ENCODE results near the gene ORC4.

Gene ORC4

GRCh38 chr2:147933931-147934330, 86.6 kb downstream of the ORC4 start:
- no peaks in the 10 kb centered on the region for H3K79me1 ChIP-seq (ENCODE audit: low read length)
- H3K4me2 ChIP-seq (ENCODE audit: low read length) = no peak overlapping the region
- no peaks in the 10 kb centered on the region for H3K27me3 ChIP-seq (ENCODE audit: insufficient read depth, low read length)
- no peak overlapping the region for H4K91ac ChIP-seq (ENCODE audit: low read depth, low read length)
- no peak overlapping the region for H3K9ac ChIP-seq (ENCODE audit: low read length)
- no peak for DNase-seq
- no peak overlapping the region for H3K18ac ChIP-seq (ENCODE audit: low read length)
- no peak overlapping the region for H2BK5ac ChIP-seq (ENCODE audit: low read depth, low read length, poor library complexity)
- H4K12ac ChIP-seq (ENCODE audit: low read depth, low read length) = no peak overlapping the region
- H3K14ac ChIP-seq (ENCODE audit: low read length) = no peak overlapping the region
- no peak overlapping the region for H2BK12ac ChIP-seq (ENCODE audit: low read length)
- no peak overlapping the region for H2AFZ ChIP-seq (ENCODE audit: insufficient read depth, low read length, poor library complexity)
- no peak overlapping the region for H2BK120ac ChIP-seq (ENCODE audit: insufficient read depth, low read length, poor library complexity)
- no peak overlapping the region for H3K23ac ChIP-seq (ENCODE audit: low read length)
- no peak overlapping the region for H3K4ac ChIP-seq (ENCODE audit: low read depth, low read length)
- H3K36me3 ChIP-seq (ENCODE audit: control insufficient read depth in 1 of 2, insufficient read depth in 2 of 2, low read length in 2 of 2) = peaks cover 1 to 3% of the 10 kb centered on the region in 2 experiments
- no peak overlapping the region for H2AK5ac ChIP-seq (ENCODE audit: low read length)
- H3K4me3 ChIP-seq (ENCODE audit: low read depth, low read length) = no peak overlapping the region
- H3K4me1 ChIP-seq (ENCODE audit: control insufficient read depth in 1 of 2, insufficient read depth in 2 of 2, low read length in 2 of 2) = no peaks in the 10 kb centered on the region
- no peak overlapping the region for H3K27ac ChIP-seq (ENCODE audit: low read depth, low read length)
- no peak overlapping the region for H4K8ac ChIP-seq (ENCODE audit: low read depth, low read length)
- no peaks in the 10 kb centered on the region for H3K79me2 ChIP-seq (ENCODE audit: control insufficient read depth, insufficient read depth, low read length, poor library complexity)
- H3K9me3 ChIP-seq (ENCODE audit: insufficient read depth, low read depth, low read length) = no peaks in the 10 kb centered on the region

GRCh38 chr2:147927053-147927588, 93.4 kb downstream of the ORC4 start:
- H3K79me1 ChIP-seq (ENCODE audit: low read length) = no peaks in the 10 kb centered on the region
- H3K9me3 ChIP-seq (ENCODE audit: insufficient read depth, low read depth, low read length) = no peaks in the 10 kb centered on the region
- no peak overlapping the region for H2BK5ac ChIP-seq (ENCODE audit: low read depth, low read length, poor library complexity)
- DNase-seq = peak; percentile 8 to 47
- no peak overlapping the region for H2AK5ac ChIP-seq (ENCODE audit: low read length)
- H3K27me3 ChIP-seq (ENCODE audit: insufficient read depth, low read length) = no peaks in the 10 kb centered on the region
- H2BK12ac ChIP-seq (ENCODE audit: low read length) = no peak overlapping the region
- no peaks in the 10 kb centered on the region for H3K79me2 ChIP-seq (ENCODE audit: control insufficient read depth, insufficient read depth, low read length, poor library complexity)
- H2AFZ ChIP-seq (ENCODE audit: insufficient read depth, low read length, poor library complexity) = no peak overlapping the region
- no peak overlapping the region for H3K4me3 ChIP-seq (ENCODE audit: low read depth, low read length)
- peaks cover 0 to 2% of the 10 kb centered on the region in 2 experiments for H3K36me3 ChIP-seq (ENCODE audit: control insufficient read depth in 1 of 2, insufficient read depth in 2 of 2, low read length in 2 of 2)
- H3K9ac ChIP-seq (ENCODE audit: low read length) = no peak overlapping the region
- WGBS (ENCODE audit: extremely low coverage, insufficient coverage, insufficient read length) = no CpG with 5 or more reads among the region's 4 CpGs
- no peak overlapping the region for H3K4ac ChIP-seq (ENCODE audit: low read depth, low read length)
- H4K8ac ChIP-seq (ENCODE audit: low read depth, low read length) = no peak overlapping the region
- no peak overlapping the region for H3K14ac ChIP-seq (ENCODE audit: low read length)
- no peak overlapping the region for H3K23ac ChIP-seq (ENCODE audit: low read length)
- H3K4me1 ChIP-seq (ENCODE audit: control insufficient read depth in 1 of 2, insufficient read depth in 2 of 2, low read length in 2 of 2) = no peaks in the 10 kb centered on the region
- no peak overlapping the region for H4K12ac ChIP-seq (ENCODE audit: low read depth, low read length)
- H3K27ac ChIP-seq (ENCODE audit: low read depth, low read length) = no peak overlapping the region
- H3K18ac ChIP-seq (ENCODE audit: low read length) = no peak overlapping the region
- H3K4me2 ChIP-seq (ENCODE audit: low read length) = no peak overlapping the region
- no peak overlapping the region for H4K91ac ChIP-seq (ENCODE audit: low read depth, low read length)
- H2BK120ac ChIP-seq (ENCODE audit: insufficient read depth, low read length, poor library complexity) = no peak overlapping the region

GRCh38 chr2:147925886-147926285, 94.7 kb downstream of the ORC4 start:
- Histone ChIP-seq H3K18ac (ENCODE audit: low read length) (no peak overlapping the region), H3K79me1 (ENCODE audit: low read length) (no peaks in the 10 kb centered on the region), H4K12ac (ENCODE audit: low read depth, low read length) (no peak overlapping the region), H3K23ac (ENCODE audit: low read length) (no peak overlapping the region), H3K9ac (ENCODE audit: low read length) (no peak overlapping the region), H2AFZ (ENCODE audit: insufficient read depth, low read length, poor library complexity) (no peak overlapping the region), H3K4me2 (ENCODE audit: low read length) (no peak overlapping the region), H2BK12ac (ENCODE audit: low read length) (no peak overlapping the region), H2BK120ac (ENCODE audit: insufficient read depth, low read length, poor library complexity) (no peak overlapping the region), H3K9me3 (ENCODE audit: insufficient read depth, low read depth, low read length) (no peaks in the 10 kb centered on the region), H3K14ac (ENCODE audit: low read length) (no peak overlapping the region), H3K27ac (ENCODE audit: low read depth, low read length) (no peak overlapping the region), H3K4me1 (ENCODE audit: control insufficient read depth in 1 of 2, insufficient read depth in 2 of 2, low read length in 2 of 2) (no peaks in the 10 kb centered on the region), H3K36me3 (ENCODE audit: control insufficient read depth in 1 of 2, insufficient read depth in 2 of 2, low read length in 2 of 2) (peaks cover 0 to 2% of the 10 kb centered on the region in 2 experiments), H3K4me3 (ENCODE audit: low read depth, low read length) (no peak overlapping the region), H2BK5ac (ENCODE audit: low read depth, low read length, poor library complexity) (no peak overlapping the region), H3K4ac (ENCODE audit: low read depth, low read length) (no peak overlapping the region), H3K79me2 (ENCODE audit: control insufficient read depth, insufficient read depth, low read length, poor library complexity) (no peaks in the 10 kb centered on the region), H4K8ac (ENCODE audit: low read depth, low read length) (no peak overlapping the region), H2AK5ac (ENCODE audit: low read length) (no peak overlapping the region), H4K91ac (ENCODE audit: low read depth, low read length) (no peak overlapping the region), H3K27me3 (ENCODE audit: insufficient read depth, low read length) (no peaks in the 10 kb centered on the region)
- DNase-seq = no peak

- Histone ChIP-seq H3K9ac (ENCODE audit: low read length) (no peak overlapping the region), H4K8ac (ENCODE audit: low read depth, low read length) (no peak overlapping the region), H3K4me3 (ENCODE audit: low read depth, low read length) (no peak overlapping the region), H2AFZ (ENCODE audit: insufficient read depth, low read length, poor library complexity) (no peak overlapping the region), H2BK12ac (ENCODE audit: low read length) (no peak overlapping the region), H3K4me2 (ENCODE audit: low read length) (no peak overlapping the region), H2BK120ac (ENCODE audit: insufficient read depth, low read length, poor library complexity) (no peak overlapping the region), H4K12ac (ENCODE audit: low read depth, low read length) (no peak overlapping the region), H3K36me3 (ENCODE audit: control insufficient read depth in 1 of 2, insufficient read depth in 2 of 2, low read length in 2 of 2) (peaks cover 0 to 2% of the 10 kb centered on the region in 2 experiments), H3K4ac (ENCODE audit: low read depth, low read length) (no peak overlapping the region), H2BK5ac (ENCODE audit: low read depth, low read length, poor library complexity) (no peak overlapping the region), H3K79me2 (ENCODE audit: control insufficient read depth, insufficient read depth, low read length, poor library complexity) (no peaks in the 10 kb centered on the region), H3K27me3 (ENCODE audit: insufficient read depth, low read length) (no peaks in the 10 kb centered on the region), H3K18ac (ENCODE audit: low read length) (no peak overlapping the region), H3K23ac (ENCODE audit: low read length) (no peak overlapping the region), H3K14ac (ENCODE audit: low read length) (no peak overlapping the region), H2AK5ac (ENCODE audit: low read length) (no peak overlapping the region), H4K91ac (ENCODE audit: low read depth, low read length) (no peak overlapping the region), H3K27ac (ENCODE audit: low read depth, low read length) (no peak overlapping the region), H3K4me1 (ENCODE audit: control insufficient read depth in 1 of 2, insufficient read depth in 2 of 2, low read length in 2 of 2) (no peaks in the 10 kb centered on the region), H3K79me1 (ENCODE audit: low read length) (no peaks in the 10 kb centered on the region), H3K9me3 (ENCODE audit: insufficient read depth, low read depth, low read length) (no peaks in the 10 kb centered on the region)
- WGBS (ENCODE audit: extremely low coverage, insufficient coverage, insufficient read length) = no CpG with 5 or more reads among the region's 3 CpGs
- no peak for DNase-seq
Measured at GRCh38 chr2:147924647-147925046, 95.9 kb downstream of the ORC4 start.

Data from trophoblast cell (in vitro differentiated cells and primary cell).